ENCODE measurements around the gene AKAP13.

The AKAP13 gene

GRCh38 chr15:85762039-85762755 is 381.8 kb downstream of the AKAP13 start:
- no peak for TF ChIP-seq POU2F2 (IDR thresholded peaks at IDR 0.05; ENCODE audit: low read depth, low read length)
- TF ChIP-seq POLR2A (IDR thresholded peaks at IDR 0.05; ENCODE audit: low read depth, low read length) = no peak
- no peak for TF ChIP-seq POLR2AphosphoS5 (IDR thresholded peaks at IDR 0.05; ENCODE audit: low read depth, low read length)
- TF ChIP-seq SPI1 (IDR thresholded peaks at IDR 0.05; ENCODE audit: low read depth, low read length) = no peak
- TF ChIP-seq TAF1 (IDR thresholded peaks at IDR 0.05; ENCODE audit: low read depth, low read length) = no peak
- no peak for DNase-seq (ENCODE audit: insufficient read length, low spot score)
- no peak for FAIRE-seq

- DNase-seq (ENCODE audit: insufficient read length, low spot score) (no peak), FAIRE-seq (no peak)
- no peak for TF ChIP-seq POLR2A (IDR thresholded peaks at IDR 0.05; ENCODE audit: low read depth, low read length)
- TF ChIP-seq SPI1 (IDR thresholded peaks at IDR 0.05; ENCODE audit: low read depth, low read length) = no peak
- no peak for TF ChIP-seq POU2F2 (IDR thresholded peaks at IDR 0.05; ENCODE audit: low read depth, low read length)
- no peak for TF ChIP-seq TAF1 (IDR thresholded peaks at IDR 0.05; ENCODE audit: low read depth, low read length)
- TF ChIP-seq POLR2AphosphoS5 (IDR thresholded peaks at IDR 0.05; ENCODE audit: low read depth, low read length) = no peak
- no peak for TF ChIP-seq PAX5 (IDR thresholded peaks at IDR 0.05; ENCODE audit: insufficient read depth, low read length, severe bottlenecking)
These were observed 382.3 kb downstream of the AKAP13 start for GRCh38 chr15:85762756-85763127.

- no peak for DNase-seq (ENCODE audit: insufficient read length, low spot score)
- no peak for FAIRE-seq
- TF ChIP-seq SPI1 (IDR thresholded peaks at IDR 0.05; ENCODE audit: low read depth, low read length) (no peak), POLR2A (IDR thresholded peaks at IDR 0.05; ENCODE audit: low read depth, low read length) (no peak), POLR2AphosphoS5 (IDR thresholded peaks at IDR 0.05; ENCODE audit: low read depth, low read length) (no peak), PAX5 (IDR thresholded peaks at IDR 0.05; ENCODE audit: insufficient read depth, low read length, severe bottlenecking) (no peak), TAF1 (IDR thresholded peaks at IDR 0.05; ENCODE audit: low read depth, low read length) (no peak), POU2F2 (IDR thresholded peaks at IDR 0.05; ENCODE audit: low read depth, low read length) (no peak)
These were observed 382.8 kb downstream of the AKAP13 start for GRCh38 chr15:85763157-85763556.

GRCh38 chr15:85763673-85764633 is 383.6 kb downstream of the AKAP13 start:
- DNase-seq (ENCODE audit: insufficient read length, low spot score) (no peak), FAIRE-seq (no peak)
- TF ChIP-seq POU2F2 (IDR thresholded peaks at IDR 0.05; ENCODE audit: low read depth, low read length) (no peak), POLR2A (IDR thresholded peaks at IDR 0.05; ENCODE audit: low read depth, low read length) (no peak), PAX5 (IDR thresholded peaks at IDR 0.05; ENCODE audit: insufficient read depth, low read length, severe bottlenecking) (no peak), SPI1 (IDR thresholded peaks at IDR 0.05; ENCODE audit: low read depth, low read length) (no peak), POLR2AphosphoS5 (IDR thresholded peaks at IDR 0.05; ENCODE audit: low read depth, low read length) (no peak), TAF1 (IDR thresholded peaks at IDR 0.05; ENCODE audit: low read depth, low read length) (no peak)

- TF ChIP-seq PAX5 (IDR thresholded peaks at IDR 0.05; ENCODE audit: insufficient read depth, low read length, severe bottlenecking) (no peak), TAF1 (IDR thresholded peaks at IDR 0.05; ENCODE audit: low read depth, low read length) (no peak), POU2F2 (IDR thresholded peaks at IDR 0.05; ENCODE audit: low read depth, low read length) (no peak), POLR2AphosphoS5 (IDR thresholded peaks at IDR 0.05; ENCODE audit: low read depth, low read length) (no peak), POLR2A (IDR thresholded peaks at IDR 0.05; ENCODE audit: low read depth, low read length) (no peak), SPI1 (IDR thresholded peaks at IDR 0.05; ENCODE audit: low read depth, low read length) (no peak)
- DNase-seq (ENCODE audit: insufficient read length, low spot score) = no peak
- FAIRE-seq = no peak
These were observed 384.4 kb downstream of the AKAP13 start for GRCh38 chr15:85764649-85765277.

- FAIRE-seq (no peak), DNase-seq (ENCODE audit: insufficient read length, low spot score) (no peak)
- TF ChIP-seq TAF1 (IDR thresholded peaks at IDR 0.05; ENCODE audit: low read depth, low read length) = no peak
- no peak for TF ChIP-seq POLR2AphosphoS5 (IDR thresholded peaks at IDR 0.05; ENCODE audit: low read depth, low read length)
- no peak for TF ChIP-seq POLR2A (IDR thresholded peaks at IDR 0.05; ENCODE audit: low read depth, low read length)
- TF ChIP-seq POU2F2 (IDR thresholded peaks at IDR 0.05; ENCODE audit: low read depth, low read length) = no peak
- TF ChIP-seq PAX5 (IDR thresholded peaks at IDR 0.05; ENCODE audit: insufficient read depth, low read length, severe bottlenecking) = no peak
- TF ChIP-seq SPI1 (IDR thresholded peaks at IDR 0.05; ENCODE audit: low read depth, low read length) = no peak
These were observed 385.8 kb downstream of the AKAP13 start for GRCh38 chr15:85766001-85766831.

- DNase-seq (ENCODE audit: insufficient read length, low spot score) (no peak), FAIRE-seq (no peak)
- TF ChIP-seq POLR2A (IDR thresholded peaks at IDR 0.05; ENCODE audit: low read depth, low read length) (no peak), PAX5 (IDR thresholded peaks at IDR 0.05; ENCODE audit: insufficient read depth, low read length, severe bottlenecking) (no peak), TAF1 (IDR thresholded peaks at IDR 0.05; ENCODE audit: low read depth, low read length) (no peak), POLR2AphosphoS5 (IDR thresholded peaks at IDR 0.05; ENCODE audit: low read depth, low read length) (no peak), SPI1 (IDR thresholded peaks at IDR 0.05; ENCODE audit: low read depth, low read length) (no peak), POU2F2 (IDR thresholded peaks at IDR 0.05; ENCODE audit: low read depth, low read length) (no peak)
These were observed 387.6 kb downstream of the AKAP13 start for GRCh38 chr15:85767785-85768529.

Data from GM12891 (cell line).